PC-9 (cell line): Measurements from ENCODE around the gene ZBTB22. TPM values are rescaled to one million over a fixed set of nuclear protein-coding genes. Genes with fewer than 3 reads are reported as not detected.

Source experiments
- BruUV-seq: library from RNA; stranded (reverse); fragments of 400-500 nt; replicated peaks from 2 replicates; lab custom pipeline; 2021; lab: Mats Ljungman, UMichigan
- CTCF ChIA-PET: fragments of 300-600 bp; sonication (Branson Sonifier 250); formaldehyde crosslinking; loops from one replicate; lab custom pipeline; 2022; ENCODE audit warnings: antibody characterized with exemption; lab: Charles Lee
- POLR2A ChIA-PET: fragments of 300-600 bp; sonication (Branson Sonifier 250); formaldehyde crosslinking; loops from one replicate; lab custom pipeline; 2022; ENCODE audit warnings: antibody characterized with exemption; ENCODE audit not compliant: unreplicated experiment; lab: Charles Lee
- DNase-seq, 2 experiments: peaks; one replicate each; pipeline versions ENCODE4 v3.0.0 to v3.0.0-alpha.2; 2015 to 2022; ENCODE audit warnings: mixed read lengths in 1 of 2
- H2AFZ ChIP-seq: fragments of 200-600 bp; sonication (generic); 2 replicates; pipeline ENCODE4 v1.8.1; 2017; ENCODE audit warnings: antibody characterized with exemption
- H3F3A ChIP-seq: fragments of 200-600 bp; sonication (generic); 2 replicates; pipeline ENCODE4 v1.8.1; 2017; ENCODE audit warnings: antibody characterized with exemption, mild to moderate bottlenecking, low read depth; ENCODE audit not compliant: insufficient read depth
- H3K27ac ChIP-seq: fragments of 200-600 bp; sonication (generic); 2 replicates; pipeline ENCODE4 v1.6.1; 2016; ENCODE audit warnings: mixed run types
- H3K27me3 ChIP-seq: fragments of 200-600 bp; sonication (generic); 2 replicates; pipeline ENCODE4 v1.6.1; 2016; ENCODE audit warnings: low read depth, mixed run types; ENCODE audit not compliant: insufficient read depth
- H3K36me3 ChIP-seq: fragments of 200-600 bp; sonication (generic); 2 replicates; pipeline ENCODE4 v1.6.1; 2016; ENCODE audit warnings: low read depth, mixed run types
- H3K4me1 ChIP-seq: fragments of 200-600 bp; sonication (generic); replicated peaks from 2 replicates; pipeline ENCODE4 v1.6.1; 2016; ENCODE audit warnings: mixed run types; ENCODE audit not compliant: insufficient read depth
- H3K4me2 ChIP-seq: fragments of 200-600 bp; sonication (generic); 2 replicates; pipeline ENCODE4 v1.6.1; 2017; ENCODE audit warnings: mixed run types
- H3K4me3 ChIP-seq: fragments of 200-600 bp; sonication (generic); 2 replicates; pipeline ENCODE4 v1.6.1; 2016; ENCODE audit warnings: mixed run types
- H3K79me2 ChIP-seq: fragments of 200-600 bp; sonication (generic); 2 replicates; pipeline ENCODE4 v1.6.1; 2017; ENCODE audit warnings: low read depth, mixed run types
- H3K9me2 ChIP-seq: fragments of 200-600 bp; sonication (generic); 2 replicates; pipeline ENCODE4 v1.8.1; 2017; ENCODE audit warnings: mild to moderate bottlenecking; ENCODE audit not compliant: insufficient read depth
- H3K9me3 ChIP-seq: fragments of 200-600 bp; sonication (generic); 2 replicates; pipeline ENCODE4 v1.8.1; 2016; ENCODE audit warnings: low read depth; ENCODE audit not compliant: insufficient read depth
- H4K20me1 ChIP-seq: fragments of 200-600 bp; sonication (generic); 2 replicates; pipeline ENCODE4 v1.8.1; 2017; ENCODE audit not compliant: insufficient read depth
- CTCF ChIP-seq: fragments of 200-600 bp; sonication (generic); conservative IDR thresholded peaks from 2 replicates; pipeline ENCODE4 v1.6.1; 2017; ENCODE audit warnings: mixed run types, antibody characterized with exemption, mild to moderate bottlenecking, moderate library complexity
- EZH2 ChIP-seq: fragments of 200-600 bp; sonication (generic); IDR thresholded peaks from 2 replicates; pipeline ENCODE4 v1.8.0; 2017; ENCODE audit warnings: antibody characterized with exemption, low read depth
- intact Hi-C: fragments of 100-400 bp; cut with micrococcal nuclease; formaldehyde crosslinking; loops from one replicate; pipeline ENCODE4 v1.10.0; 2022; ENCODE audit not compliant: unreplicated experiment
- total RNA-seq: library from RNA; stranded (reverse); gene quantifications from 2 replicates; pipeline ENCODE4 v1.2.3, GENCODE V29; 2021

ZBTB22 gene
- total RNA-seq, 1 experiment from 2014 or later = 20.8 TPM

GRCh38 chr6:33272275-33273128, 45.0 kb downstream of the ZBTB22 start:
- intact Hi-C loops = loop anchor here (10.0 kb wide), 1 partner anchor 68 kb away; the partner anchor contains the start of genes HSD17B8, RING1, RXRB and SLC39A7
- TF ChIP-seq CTCF = no peak
- TF ChIP-seq EZH2 = no peak
- peak overlapping the region; percentile 79 for H3K27ac ChIP-seq
- POLR2A ChIA-PET = interaction anchor here (0.6 to 1.0 kb wide), 3 partner anchors 17 to 300 kb away, joined by 5 to 13 read pairs (median 6); partner anchors contain the start of genes PFDN6 and WDR46
- peak in 1 of 2 experiments; percentile 33 for DNase-seq
- CTCF ChIA-PET = no interaction called here
- H3K4me2 ChIP-seq = peak overlapping the region; percentile 96
- H3K4me3 ChIP-seq = peak overlapping the region; percentile 70
- H3K9me2 ChIP-seq = no peaks in the 10 kb centered on the region
- H3K9me3 ChIP-seq = no peaks in the 10 kb centered on the region
- H3K27me3 ChIP-seq = no peaks in the 10 kb centered on the region
- peaks cover 44% of the 10 kb centered on the region for H3K36me3 ChIP-seq
- no peak overlapping the region for H2AFZ ChIP-seq
- peaks cover 53% of the 10 kb centered on the region for H3F3A ChIP-seq
- TSS peak; percentile 62 for BruUV-seq
- peaks cover 39% of the 10 kb centered on the region for H3K4me1 ChIP-seq
- H4K20me1 ChIP-seq = peaks cover 36% of the 10 kb centered on the region
- H3K79me2 ChIP-seq = peaks cover 56% of the 10 kb centered on the region

- Histone ChIP-seq H3K4me2 (peak within 1 kb of the TSS; percentile 96), H3F3A (peaks cover 47% of the 10 kb centered on the region), H3K4me3 (peak within 1 kb of the TSS; percentile 70), H4K20me1 (peaks cover 36% of the 10 kb centered on the region), H3K27ac (peak within 1 kb of the TSS; percentile 79), H3K4me1 (peaks cover 39% of the 10 kb centered on the region), H3K79me2 (peaks cover 56% of the 10 kb centered on the region), H2AFZ (peak within 1 kb of the TSS; percentile 94), H3K27me3 (no peaks in the 10 kb centered on the region), H3K9me2 (no peaks in the 10 kb centered on the region), H3K9me3 (no peaks in the 10 kb centered on the region), H3K36me3 (peaks cover 44% of the 10 kb centered on the region)
- no peak for TF ChIP-seq EZH2
- no peak for TF ChIP-seq CTCF
- intact Hi-C loops = loop anchor here (10.0 kb wide), 1 partner anchor 67 kb away; the partner anchor contains the start of genes HSD17B8, RING1, RXRB and SLC39A7
- ChIA-PET CTCF (interaction anchor here (0.6 kb wide), 1 partner anchor 989 kb away, joined by 3 read pairs; no protein-coding TSS in a partner anchor), POLR2A (interaction anchor here (0.6 to 1.0 kb wide), 7 partner anchors 17 to 300 kb away, joined by 3 to 13 read pairs (median 5); partner anchors contain the start of genes PFDN6, WDR46 and ZBTB22)
- peak; percentile 88 to 94 for DNase-seq
- BruUV-seq = no TSS peak
Observed at GRCh38 chr6:33271468-33272274, 45.9 kb downstream of the ZBTB22 start, which contains the start of the genes RPS18 and VPS52. Gene RPS18, plus strand, starts transcription at chr6:33272075. Its CDS starts 45 bp downstream, at chr6:33272120. Gene VPS52, minus strand, starts transcription at chr6:33271876. Its CDS starts 201 bp downstream, at chr6:33271675.
